H1 (cell line): Measurements from ENCODE around the gene MYL7. TPM values are rescaled to one million over a fixed set of nuclear protein-coding genes. Genes with fewer than 3 reads are reported as not detected.

ENCODE experiments used
- MAX ChIP-seq: IDR thresholded peaks from 2 replicates; pipeline ENCODE4 v1.6.1; 2012; ENCODE audit warnings: inconsistent platforms
- NRF1 ChIP-seq: IDR thresholded peaks from 2 replicates; pipeline ENCODE4 v1.6.1; 2011; ENCODE audit warnings: mild to moderate bottlenecking, low read depth, low read length, improper control_type of control experiment
- POLR2A ChIP-seq, 2 experiments: IDR thresholded peaks; 1 replicate in 1 of 2; 2 replicates in 1 of 2; pipeline ENCODE4 v1.6.1; 2011; ENCODE audit warnings: low read depth in 2 of 2, low read length in 2 of 2, mild to moderate bottlenecking in 2 of 2; ENCODE audit errors: control extremely low read depth in 1 of 2
- RXRA ChIP-seq: IDR thresholded peaks from 2 replicates; pipeline ENCODE4 v1.6.1; 2011; ENCODE audit warnings: low read depth, mild to moderate bottlenecking, low read length, moderate library complexity; ENCODE audit not compliant: insufficient read depth
- SIRT6 ChIP-seq: IDR thresholded peaks from one replicate; pipeline ENCODE4 v1.7.1; 2012; ENCODE audit warnings: low read length, inconsistent platforms
- SP2 ChIP-seq: IDR thresholded peaks from 2 replicates; pipeline ENCODE4 v1.6.1; 2012; ENCODE audit warnings: mild to moderate bottlenecking, low read length, inconsistent platforms
- SUZ12 ChIP-seq: fragments of 200-600 bp; sonication (generic); IDR thresholded peaks from 2 replicates; pipeline ENCODE4 v1.6.1; 2012; ENCODE audit warnings: mild to moderate bottlenecking, inconsistent platforms, low read length, moderate library complexity, mixed read lengths
- TAF7 ChIP-seq: optimal IDR thresholded peaks from 2 replicates; pipeline ENCODE3; 2011; ENCODE audit warnings: low read depth, mild to moderate bottlenecking, inconsistent platforms, low read length, moderate library complexity, borderline replicate concordance
- TCF12 ChIP-seq: IDR thresholded peaks from 2 replicates; pipeline ENCODE4 v1.6.1; 2011; ENCODE audit warnings: low read depth, mild to moderate bottlenecking, low read length
- YY1 ChIP-seq: IDR thresholded peaks from 2 replicates; pipeline ENCODE4 v1.6.1; 2011; ENCODE audit warnings: low read depth, mild to moderate bottlenecking, low read length
- polyA plus RNA-seq, 7 experiments: library from polyadenylated mRNA; depleted of rRNA in 3 of 7; stranded (reverse) in 5 of 7; unstranded in 2 of 7; fragments of >200 nt in 5 of 7; fragments of 200-250 nt in 2 of 7; gene quantifications; 1 replicate in 5 of 7; 2 replicates in 1 of 7; 4 replicates in 1 of 7; pipeline versions ENCODE4 v1.2.1 to v1.2.3, GENCODE V29; 2011 to 2013; ENCODE audit warnings: missing spikeins in 2 of 7, mixed read lengths in 2 of 7
- total RNA-seq: library from RNA; stranded (reverse); fragmentation: NEBNext Ultra II Directional; extraction: Animal tissue kit (Norgen Biotek cat#: 25700); gene quantifications from 2 replicates; pipeline ENCODE4 v1.2.1, GENCODE V29; 2021
- TF ChIP-seq, protein P1 (sequence below): fragments of 300-600 bp; sonication (generic); IDR thresholded peaks from 2 replicates; pipeline ENCODE4 v1.7.1; 2012; ENCODE audit warnings: low read length, moderate library complexity, mild to moderate bottlenecking, inconsistent platforms; ENCODE audit not compliant: insufficient replicate concordance

MYL7 gene
- total and polyA plus RNA-seq, 2 of the 8 experiments (the other 6 are each of a cell fraction or from before 2014, with no cell fraction given): 3.3 to 3.4 TPM

DNA sequence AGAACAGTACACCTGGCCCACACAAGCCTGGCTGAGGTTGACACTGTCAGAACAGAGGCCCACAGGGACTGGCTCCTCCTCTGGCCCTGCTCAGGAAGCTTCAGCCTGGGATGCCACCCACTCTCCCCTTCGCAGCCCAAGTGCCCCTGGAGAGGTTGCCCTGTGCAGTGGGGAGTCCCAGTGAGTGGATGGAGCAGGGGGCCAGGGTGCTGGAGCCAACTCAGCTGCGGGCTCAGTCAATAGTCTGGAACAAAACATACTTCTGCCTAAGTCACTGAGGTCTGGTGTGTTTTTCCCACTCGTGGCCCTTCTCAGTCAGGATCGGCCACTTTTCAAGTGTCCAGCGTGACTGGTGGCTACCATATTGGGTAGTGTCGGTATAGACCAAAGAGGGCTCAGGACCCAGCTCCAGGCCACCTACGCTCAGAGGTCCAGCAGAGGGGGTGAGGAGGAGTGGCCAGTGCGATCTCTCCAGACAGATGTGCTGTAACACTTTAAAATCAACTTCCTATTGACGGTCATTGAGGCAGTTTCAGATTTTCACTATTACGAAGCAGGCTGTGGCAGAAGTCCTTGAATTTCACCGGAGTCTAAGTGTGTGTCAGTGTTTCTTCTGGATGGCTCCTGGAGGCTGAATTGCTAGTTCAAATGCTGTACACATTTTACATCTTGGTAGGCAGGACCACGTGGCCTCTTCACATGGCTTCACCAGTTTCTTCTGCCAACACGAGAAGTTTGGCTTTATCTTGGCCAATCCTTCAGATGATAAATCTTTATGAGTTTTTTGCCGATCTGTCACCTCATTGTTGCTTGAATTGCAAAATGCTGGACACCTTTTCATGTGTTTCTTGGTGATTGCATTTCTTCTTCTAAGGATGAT is 49.1 kb upstream of the MYL7 start (continued):
- TF ChIP-seq SIRT6 (no peak), YY1 (no peak), TCF12 (no peak), RXRA (no peak), NRF1 (no peak), SUZ12 (no peak), POLR2A (IDR thresholded peaks at IDR 0.05; ENCODE audit: control extremely low read depth in 1 of 2, low read depth in 2 of 2, low read length in 2 of 2) (no peak), MAX (no peak), TAF7 (no peak), SP2 (no peak)
- TF ChIP-seq, protein P1, sequence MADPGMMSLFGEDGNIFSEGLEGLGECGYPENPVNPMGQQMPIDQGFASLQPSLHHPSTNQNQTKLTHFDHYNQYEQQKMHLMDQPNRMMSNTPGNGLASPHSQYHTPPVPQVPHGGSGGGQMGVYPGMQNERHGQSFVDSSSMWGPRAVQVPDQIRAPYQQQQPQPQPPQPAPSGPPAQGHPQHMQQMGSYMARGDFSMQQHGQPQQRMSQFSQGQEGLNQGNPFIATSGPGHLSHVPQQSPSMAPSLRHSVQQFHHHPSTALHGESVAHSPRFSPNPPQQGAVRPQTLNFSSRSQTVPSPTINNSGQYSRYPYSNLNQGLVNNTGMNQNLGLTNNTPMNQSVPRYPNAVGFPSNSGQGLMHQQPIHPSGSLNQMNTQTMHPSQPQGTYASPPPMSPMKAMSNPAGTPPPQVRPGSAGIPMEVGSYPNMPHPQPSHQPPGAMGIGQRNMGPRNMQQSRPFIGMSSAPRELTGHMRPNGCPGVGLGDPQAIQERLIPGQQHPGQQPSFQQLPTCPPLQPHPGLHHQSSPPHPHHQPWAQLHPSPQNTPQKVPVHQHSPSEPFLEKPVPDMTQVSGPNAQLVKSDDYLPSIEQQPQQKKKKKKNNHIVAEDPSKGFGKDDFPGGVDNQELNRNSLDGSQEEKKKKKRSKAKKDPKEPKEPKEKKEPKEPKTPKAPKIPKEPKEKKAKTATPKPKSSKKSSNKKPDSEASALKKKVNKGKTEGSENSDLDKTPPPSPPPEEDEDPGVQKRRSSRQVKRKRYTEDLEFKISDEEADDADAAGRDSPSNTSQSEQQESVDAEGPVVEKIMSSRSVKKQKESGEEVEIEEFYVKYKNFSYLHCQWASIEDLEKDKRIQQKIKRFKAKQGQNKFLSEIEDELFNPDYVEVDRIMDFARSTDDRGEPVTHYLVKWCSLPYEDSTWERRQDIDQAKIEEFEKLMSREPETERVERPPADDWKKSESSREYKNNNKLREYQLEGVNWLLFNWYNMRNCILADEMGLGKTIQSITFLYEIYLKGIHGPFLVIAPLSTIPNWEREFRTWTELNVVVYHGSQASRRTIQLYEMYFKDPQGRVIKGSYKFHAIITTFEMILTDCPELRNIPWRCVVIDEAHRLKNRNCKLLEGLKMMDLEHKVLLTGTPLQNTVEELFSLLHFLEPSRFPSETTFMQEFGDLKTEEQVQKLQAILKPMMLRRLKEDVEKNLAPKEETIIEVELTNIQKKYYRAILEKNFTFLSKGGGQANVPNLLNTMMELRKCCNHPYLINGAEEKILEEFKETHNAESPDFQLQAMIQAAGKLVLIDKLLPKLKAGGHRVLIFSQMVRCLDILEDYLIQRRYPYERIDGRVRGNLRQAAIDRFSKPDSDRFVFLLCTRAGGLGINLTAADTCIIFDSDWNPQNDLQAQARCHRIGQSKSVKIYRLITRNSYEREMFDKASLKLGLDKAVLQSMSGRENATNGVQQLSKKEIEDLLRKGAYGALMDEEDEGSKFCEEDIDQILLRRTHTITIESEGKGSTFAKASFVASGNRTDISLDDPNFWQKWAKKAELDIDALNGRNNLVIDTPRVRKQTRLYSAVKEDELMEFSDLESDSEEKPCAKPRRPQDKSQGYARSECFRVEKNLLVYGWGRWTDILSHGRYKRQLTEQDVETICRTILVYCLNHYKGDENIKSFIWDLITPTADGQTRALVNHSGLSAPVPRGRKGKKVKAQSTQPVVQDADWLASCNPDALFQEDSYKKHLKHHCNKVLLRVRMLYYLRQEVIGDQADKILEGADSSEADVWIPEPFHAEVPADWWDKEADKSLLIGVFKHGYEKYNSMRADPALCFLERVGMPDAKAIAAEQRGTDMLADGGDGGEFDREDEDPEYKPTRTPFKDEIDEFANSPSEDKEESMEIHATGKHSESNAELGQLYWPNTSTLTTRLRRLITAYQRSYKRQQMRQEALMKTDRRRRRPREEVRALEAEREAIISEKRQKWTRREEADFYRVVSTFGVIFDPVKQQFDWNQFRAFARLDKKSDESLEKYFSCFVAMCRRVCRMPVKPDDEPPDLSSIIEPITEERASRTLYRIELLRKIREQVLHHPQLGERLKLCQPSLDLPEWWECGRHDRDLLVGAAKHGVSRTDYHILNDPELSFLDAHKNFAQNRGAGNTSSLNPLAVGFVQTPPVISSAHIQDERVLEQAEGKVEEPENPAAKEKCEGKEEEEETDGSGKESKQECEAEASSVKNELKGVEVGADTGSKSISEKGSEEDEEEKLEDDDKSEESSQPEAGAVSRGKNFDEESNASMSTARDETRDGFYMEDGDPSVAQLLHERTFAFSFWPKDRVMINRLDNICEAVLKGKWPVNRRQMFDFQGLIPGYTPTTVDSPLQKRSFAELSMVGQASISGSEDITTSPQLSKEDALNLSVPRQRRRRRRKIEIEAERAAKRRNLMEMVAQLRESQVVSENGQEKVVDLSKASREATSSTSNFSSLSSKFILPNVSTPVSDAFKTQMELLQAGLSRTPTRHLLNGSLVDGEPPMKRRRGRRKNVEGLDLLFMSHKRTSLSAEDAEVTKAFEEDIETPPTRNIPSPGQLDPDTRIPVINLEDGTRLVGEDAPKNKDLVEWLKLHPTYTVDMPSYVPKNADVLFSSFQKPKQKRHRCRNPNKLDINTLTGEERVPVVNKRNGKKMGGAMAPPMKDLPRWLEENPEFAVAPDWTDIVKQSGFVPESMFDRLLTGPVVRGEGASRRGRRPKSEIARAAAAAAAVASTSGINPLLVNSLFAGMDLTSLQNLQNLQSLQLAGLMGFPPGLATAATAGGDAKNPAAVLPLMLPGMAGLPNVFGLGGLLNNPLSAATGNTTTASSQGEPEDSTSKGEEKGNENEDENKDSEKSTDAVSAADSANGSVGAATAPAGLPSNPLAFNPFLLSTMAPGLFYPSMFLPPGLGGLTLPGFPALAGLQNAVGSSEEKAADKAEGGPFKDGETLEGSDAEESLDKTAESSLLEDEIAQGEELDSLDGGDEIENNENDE: no peak
